H1 (cell line): ENCODE measurements around the gene LCLAT1. TPM values are rescaled to one million over a fixed set of nuclear protein-coding genes. Genes with fewer than 3 reads are reported as not detected.

ENCODE experiments used
- CTCF ChIA-PET: fragments of 300-600 bp; sonication (Branson Sonifier 250); formaldehyde crosslinking; loops from one replicate; lab custom pipeline; 2021; ENCODE audit not compliant: partially characterized antibody; lab: Charles Lee
- POLR2A ChIA-PET: fragments of 300-600 bp; sonication (Branson Sonifier 250); formaldehyde crosslinking; loops from one replicate; lab custom pipeline; 2021; ENCODE audit warnings: inconsistent platforms; ENCODE audit not compliant: partially characterized antibody; lab: Charles Lee
- DNase-seq, 2 experiments: peaks; one replicate each; pipeline versions ENCODE4 v3.0.0 to v3.0.0-alpha.2; 2010 to 2022; ENCODE audit warnings: low spot score in 2 of 2, low read depth in 1 of 2, mixed read lengths in 1 of 2
- FAIRE-seq: peaks from 2 replicates; lab custom pipeline; 2011; peaks lifted over from hg19 to GRCh38; lab: Jason Lieb, UNC
- H2AFZ ChIP-seq: 2 replicates; pipeline ENCODE4 v1.8.1; 2012; ENCODE audit warnings: low read length, inconsistent platforms
- H2AK5ac ChIP-seq: 2 replicates; pipeline ENCODE4 v1.6.1; 2013; ENCODE audit warnings: low read depth, low read length
- H2BK120ac ChIP-seq: replicated peaks from 2 replicates; pipeline ENCODE3; 2013; ENCODE audit warnings: low read depth, low read length, inconsistent platforms
- H2BK12ac ChIP-seq: 2 replicates; pipeline ENCODE4 v1.6.1; 2013; ENCODE audit warnings: low read depth, low read length
- H2BK15ac ChIP-seq: 2 replicates; pipeline ENCODE4 v1.6.1; 2013; ENCODE audit warnings: low read length
- H2BK20ac ChIP-seq: 2 replicates; pipeline ENCODE4 v1.6.1; 2013; ENCODE audit warnings: low read length
- H2BK5ac ChIP-seq: 2 replicates; pipeline ENCODE4 v1.6.1; 2013; ENCODE audit warnings: low read depth, low read length
- H3K14ac ChIP-seq: 2 replicates; pipeline ENCODE4 v1.6.1; 2013; ENCODE audit warnings: inconsistent platforms; ENCODE audit not compliant: insufficient read length
- H3K18ac ChIP-seq: 2 replicates; pipeline ENCODE4 v1.6.1; 2013; ENCODE audit warnings: low read length; ENCODE audit errors: extremely low read depth
- H3K23ac ChIP-seq: 2 replicates; pipeline ENCODE4 v1.6.1; 2013; ENCODE audit warnings: inconsistent platforms; ENCODE audit not compliant: insufficient read length
- H3K23me2 ChIP-seq: 2 replicates; pipeline ENCODE4 v1.6.1; 2013; ENCODE audit warnings: low read depth, low read length
- H3K27ac ChIP-seq: 2 replicates; pipeline ENCODE4 v1.6.1; 2011; ENCODE audit warnings: low read depth, low read length, inconsistent platforms
- H3K27me3 ChIP-seq, 4 experiments: replicated peaks in 1 of 4; 1 replicate in 1 of 4; 2 replicates in 3 of 4; pipeline versions ENCODE4 v1.6.1 to v1.8.1; 2011 to 2013; ENCODE audit warnings: low read length in 3 of 4, mild to moderate bottlenecking in 3 of 4, inconsistent platforms in 2 of 4, mixed read lengths in 2 of 4, moderate library complexity in 1 of 4; ENCODE audit not compliant: control insufficient read depth in 3 of 4, insufficient read depth in 3 of 4; ENCODE audit errors: extremely low read depth in 1 of 4
- H3K36me3 ChIP-seq, 4 experiments: 2 replicates each; pipeline versions ENCODE4 v1.6.1 to v1.8.1; 2011 to 2013; ENCODE audit warnings: mild to moderate bottlenecking in 4 of 4, low read length in 3 of 4, moderate library complexity in 2 of 4, control low read depth in 1 of 4, inconsistent platforms in 1 of 4; ENCODE audit not compliant: insufficient read depth in 4 of 4, control insufficient read depth in 2 of 4
- H3K4ac ChIP-seq: replicated peaks from 2 replicates; pipeline ENCODE3; 2013; ENCODE audit warnings: low read length, low read depth, mixed read lengths, inconsistent platforms; ENCODE audit not compliant: insufficient read length
- H3K4me1 ChIP-seq, 4 experiments: replicated peaks in 1 of 4; 1 replicate in 1 of 4; 2 replicates in 3 of 4; pipeline versions ENCODE4 v1.6.1 to v1.8.1; 2011 to 2013; ENCODE audit warnings: low read length in 3 of 4, inconsistent platforms in 2 of 4, mixed read lengths in 1 of 4; ENCODE audit not compliant: insufficient read depth in 4 of 4, control insufficient read depth in 3 of 4
- H3K4me2 ChIP-seq, 2 experiments: 2 replicates each; pipeline versions ENCODE4 v1.6.1 to v1.8.1; 2011 to 2013; ENCODE audit warnings: low read depth in 2 of 2, low read length in 2 of 2, control low read depth in 1 of 2, inconsistent platforms in 1 of 2, mild to moderate bottlenecking in 1 of 2; ENCODE audit not compliant: insufficient read depth in 1 of 2
- H3K4me3 ChIP-seq, 4 experiments: fragments of 200-600, 300-600 bp in 1 of 4; sonication (generic), shearing (Covaris generic), sonication (Bioruptor Twin) in 1 of 4; 2 replicates each; pipeline versions ENCODE4 v1.5.1 to v1.8.1; 2011 to 2016; ENCODE audit warnings: low read length in 4 of 4, low read depth in 3 of 4, control low read depth in 2 of 4, inconsistent platforms in 2 of 4, mild to moderate bottlenecking in 2 of 4, mixed read lengths in 1 of 4, moderate library complexity in 1 of 4; ENCODE audit not compliant: insufficient read depth in 2 of 4; ENCODE audit errors: extremely low read depth in 1 of 4
- H3K56ac ChIP-seq: replicated peaks from 2 replicates; pipeline ENCODE3; 2013; ENCODE audit warnings: low read depth, mild to moderate bottlenecking, mixed read lengths, low read length, inconsistent platforms; ENCODE audit not compliant: insufficient read length
- H3K79me1 ChIP-seq: 2 replicates; pipeline ENCODE4 v1.6.1; 2013; ENCODE audit warnings: low read depth, low read length, control low read depth
- H3K79me2 ChIP-seq, 2 experiments: 2 replicates each; pipeline versions ENCODE4 v1.6.1 to v1.8.1; 2012 to 2013; ENCODE audit warnings: low read length in 2 of 2, mild to moderate bottlenecking in 2 of 2, inconsistent platforms in 1 of 2; ENCODE audit not compliant: insufficient read depth in 2 of 2, control insufficient read depth in 1 of 2
- H3K9ac ChIP-seq, 4 experiments: replicated peaks in 1 of 4; 1 replicate in 1 of 4; 2 replicates in 3 of 4; pipeline versions ENCODE4 v1.6.1 to v1.8.1; 2011 to 2013; ENCODE audit warnings: low read depth in 3 of 4, low read length in 3 of 4, control low read depth in 2 of 4, mild to moderate bottlenecking in 2 of 4, moderate library complexity in 2 of 4, inconsistent platforms in 1 of 4; ENCODE audit errors: extremely low read depth in 1 of 4
- H3K9me3 ChIP-seq, 2 experiments: 2 replicates each; pipeline versions ENCODE4 v1.6.1 to v1.8.1; 2012 to 2013; ENCODE audit warnings: mild to moderate bottlenecking in 2 of 2, moderate library complexity in 2 of 2, control low read depth in 1 of 2, inconsistent platforms in 1 of 2, low read depth in 1 of 2, low read length in 1 of 2, mixed read lengths in 1 of 2; ENCODE audit not compliant: insufficient read depth in 2 of 2
- H4K20me1 ChIP-seq, 2 experiments: replicated peaks in 1 of 2; 2 replicates each; pipeline versions ENCODE3 to v1.8.1; 2011 to 2013; ENCODE audit warnings: inconsistent platforms in 2 of 2, low read length in 2 of 2, mild to moderate bottlenecking in 1 of 2; ENCODE audit not compliant: insufficient read depth in 2 of 2, control insufficient read depth in 1 of 2
- H4K5ac ChIP-seq: 2 replicates; pipeline ENCODE4 v1.6.1; 2013; ENCODE audit warnings: low read length, low read depth, mixed read lengths, inconsistent platforms; ENCODE audit not compliant: insufficient read length
- H4K8ac ChIP-seq: 2 replicates; pipeline ENCODE4 v1.8.0; 2013; ENCODE audit warnings: mild to moderate bottlenecking, moderate library complexity, low read length, inconsistent platforms; ENCODE audit not compliant: insufficient read depth; ENCODE audit errors: extremely low read depth
- H4K91ac ChIP-seq: replicated peaks from 2 replicates; pipeline ENCODE3; 2013; ENCODE audit warnings: low read length, mixed read lengths, inconsistent platforms; ENCODE audit not compliant: insufficient read length
- ASH2L ChIP-seq: fragments of 200-600, 300-600 bp; sonication (generic); IDR thresholded peaks from one replicate; pipeline ENCODE4 v1.7.1; 2017; ENCODE audit warnings: low read length
- ATF3 ChIP-seq: IDR thresholded peaks from 2 replicates; pipeline ENCODE4 v1.6.1; 2011; ENCODE audit warnings: low read depth, mild to moderate bottlenecking, low read length; ENCODE audit not compliant: insufficient read depth
- BACH1 ChIP-seq: IDR thresholded peaks from 2 replicates; pipeline ENCODE4 v1.6.1; 2012; ENCODE audit warnings: low read length, improper control_type of control experiment
- CHD1 ChIP-seq: IDR thresholded peaks from 2 replicates; pipeline ENCODE4 v1.6.1; 2012; ENCODE audit warnings: low read depth, low read length, improper control_type of control experiment
- CREB1 ChIP-seq: IDR thresholded peaks from 2 replicates; pipeline ENCODE4 v1.6.1; 2012; ENCODE audit warnings: inconsistent platforms
- EZH2 ChIP-seq: fragments of 200-600 bp; sonication (generic); IDR thresholded peaks from 2 replicates; pipeline ENCODE4 v1.7.1; 2012; ENCODE audit warnings: low read depth, mild to moderate bottlenecking, moderate library complexity, low read length, inconsistent platforms; ENCODE audit not compliant: severe bottlenecking
- POLR2A ChIP-seq, 2 experiments: IDR thresholded peaks; 1 replicate in 1 of 2; 2 replicates in 1 of 2; pipeline ENCODE4 v1.6.1; 2011; ENCODE audit warnings: low read depth in 2 of 2, low read length in 2 of 2, mild to moderate bottlenecking in 2 of 2; ENCODE audit errors: control extremely low read depth in 1 of 2
- RBBP5 ChIP-seq: IDR thresholded peaks from 2 replicates; pipeline ENCODE4 v1.7.1; 2012; ENCODE audit warnings: low read depth, mild to moderate bottlenecking, inconsistent platforms, low read length, moderate library complexity, borderline replicate concordance
- RFX5 ChIP-seq: IDR thresholded peaks from 2 replicates; pipeline ENCODE4 v1.6.1; 2011; ENCODE audit warnings: low read depth, low read length, improper control_type of control experiment, borderline replicate concordance
- RNF2 ChIP-seq: fragments of 200-900, 300-1000 bp; sonication (generic); IDR thresholded peaks from 2 replicates; pipeline ENCODE4 v1.7.1; 2016; ENCODE audit warnings: borderline replicate concordance, low read depth, mild to moderate bottlenecking, antibody characterized with exemption, low read length; ENCODE audit not compliant: poor library complexity, severe bottlenecking; ENCODE audit errors: missing control alignments
- SRF ChIP-seq: IDR thresholded peaks from 2 replicates; pipeline ENCODE4 v1.6.1; 2011; ENCODE audit warnings: mild to moderate bottlenecking, low read depth, low read length, moderate library complexity
- TAF1 ChIP-seq: IDR thresholded peaks from 2 replicates; pipeline ENCODE4 v1.6.1; 2011; ENCODE audit warnings: mild to moderate bottlenecking, low read depth, low read length
- USF2 ChIP-seq: IDR thresholded peaks from 2 replicates; pipeline ENCODE4 v1.6.1; 2011; ENCODE audit warnings: low read length, improper control_type of control experiment
- YY1 ChIP-seq: IDR thresholded peaks from 2 replicates; pipeline ENCODE4 v1.6.1; 2011; ENCODE audit warnings: low read depth, mild to moderate bottlenecking, low read length
- polyA plus RNA-seq, 7 experiments: library from polyadenylated mRNA; depleted of rRNA in 3 of 7; stranded (reverse) in 5 of 7; unstranded in 2 of 7; fragments of >200 nt in 5 of 7; fragments of 200-250 nt in 2 of 7; gene quantifications; 1 replicate in 5 of 7; 2 replicates in 1 of 7; 4 replicates in 1 of 7; pipeline versions ENCODE4 v1.2.1 to v1.2.3, GENCODE V29; 2011 to 2013; ENCODE audit warnings: missing spikeins in 2 of 7, mixed read lengths in 2 of 7
- total RNA-seq: library from RNA; stranded (reverse); fragmentation: NEBNext Ultra II Directional; extraction: Animal tissue kit (Norgen Biotek cat#: 25700); gene quantifications from 2 replicates; pipeline ENCODE4 v1.2.1, GENCODE V29; 2021

LCLAT1 gene
- total and polyA plus RNA-seq, 2 of the 8 experiments (the other 6 are each of a cell fraction or from before 2014, with no cell fraction given) = 7.6 to 22.0 TPM

- Histone ChIP-seq H3K4me2 (no peak overlapping the region), H3K9ac (no peak overlapping the region), H2BK15ac (no peak overlapping the region), H2BK5ac (no peak overlapping the region), H3K56ac (no peak overlapping the region), H4K20me1 (peaks cover 0 to 2% of the 10 kb centered on the region in 2 experiments), H3K79me1 (peaks cover 7% of the 10 kb centered on the region; the same call in 1 of the 2 replicates), H3K23ac (no peak overlapping the region), H3K18ac (no peak overlapping the region), H3K27me3 (no peaks in the 10 kb centered on the region), H4K8ac (no peak overlapping the region), H2AK5ac (peak overlapping the region; percentile 67; the same call in 1 of the 2 replicates), H4K5ac (no peak overlapping the region), H3K36me3 (no peaks in the 10 kb centered on the region), H3K4me3 (no peak overlapping the region), H2BK12ac (0 out of 2 replicates have a peak overlapping the region, but pooled peaks have one; percentile 39), H3K4ac (no peak overlapping the region), H3K14ac (no peak overlapping the region), H3K9me3 (no peaks in the 10 kb centered on the region), H2BK120ac (no peak overlapping the region), H3K27ac (no peak overlapping the region), H2AFZ (no peak overlapping the region), H4K91ac (no peak overlapping the region), H3K4me1 (no peaks in the 10 kb centered on the region), H3K79me2 (peaks cover 0 to 21% of the 10 kb centered on the region in 2 experiments; a peak in 3 of 4 replicates), H2BK20ac (no peak overlapping the region), H3K23me2 (no peaks in the 10 kb centered on the region)
- ChIA-PET CTCF (interaction anchor here (1.5 kb wide), 1 partner anchor 16 kb away, joined by 3 read pairs; no protein-coding TSS in a partner anchor), POLR2A (no interaction called here)
- FAIRE-seq (no peak), DNase-seq (no peak)
- TF ChIP-seq USF2 (no peak), EZH2 (no peak), ATF3 (no peak), TAF1 (no peak), BACH1 (no peak), RNF2 (no peak), ASH2L (no peak), POLR2A (IDR thresholded peaks at IDR 0.05; ENCODE audit: control extremely low read depth in 1 of 2, low read depth in 2 of 2, low read length in 2 of 2) (no peak), RBBP5 (no peak), RFX5 (no peak), CREB1 (no peak), YY1 (no peak), CHD1 (no peak), SRF (no peak)
These were observed 40.6 kb downstream of the LCLAT1 start for GRCh38 chr2:30487603-30488002.
